Measurements from ENCODE around the gene DYNC1I1. TPM values are rescaled to one million over a fixed set of nuclear protein-coding genes. Genes with fewer than 3 reads are reported as not detected.

Gene DYNC1I1
- total RNA-seq, 1 experiment from 2014 or later, result 8.3 TPM

- H3K4me1 ChIP-seq, result no peaks in the 10 kb centered on the region
- ChIA-PET POLR2A (no interaction called here), CTCF (no interaction called here)
- DNase-seq, result no peak
- Mint-ChIP-seq H3K9me3 (ENCODE audit: unreplicated experiment) (no peaks in the 10 kb centered on the region), H3K4me1 (ENCODE audit: low read depth, unreplicated experiment) (no peaks in the 10 kb centered on the region), H3K4me3 (ENCODE audit: unreplicated experiment) (no peak overlapping the region), H3K27ac (ENCODE audit: unreplicated experiment) (no peak overlapping the region), H3K27me3 (ENCODE audit: insufficient read depth, unreplicated experiment) (no peaks in the 10 kb centered on the region), H3K36me3 (ENCODE audit: insufficient read depth, unreplicated experiment) (no peaks in the 10 kb centered on the region)
- no peaks in the 10 kb centered on the region for H3K9me3 ChIP-seq
- BruUV-seq (replicated peaks), result no TSS peak
- no peak for TF ChIP-seq CTCF (IDR thresholded peaks at IDR 0.05; ENCODE audit: insufficient read depth in 1 of 2, low read depth in 1 of 2, low read length in 1 of 2, severe bottlenecking in 1 of 2, unreplicated experiment in 1 of 2)
- H3K27me3 ChIP-seq (replicated peaks; ENCODE audit: control insufficient read depth, insufficient read depth, low read length), result no peaks in the 10 kb centered on the region
- intact Hi-C loops (cut with micrococcal nuclease; ENCODE audit: unreplicated experiment), result no loop called here
- H3K4me3 ChIP-seq (ENCODE audit: low read depth, low read length), result no peak overlapping the region
- H3K36me3 ChIP-seq (ENCODE audit: control insufficient read depth, insufficient read depth, low read length), result no peaks in the 10 kb centered on the region
These were observed 243.8 kb downstream of the DYNC1I1 start for GRCh38 chr7:96016056-96016586.

- POLR2A ChIA-PET, result no interaction called here
- no peaks in the 10 kb centered on the region for H3K36me3 Mint-ChIP-seq (ENCODE audit: insufficient read depth, unreplicated experiment)
- TF ChIP-seq CTCF (IDR thresholded peaks at IDR 0.05; ENCODE audit: insufficient read depth in 1 of 2, low read depth in 1 of 2, low read length in 1 of 2, severe bottlenecking in 1 of 2, unreplicated experiment in 1 of 2), result no peak
- Histone ChIP-seq H3K4me1 (no peaks in the 10 kb centered on the region), H3K36me3 (ENCODE audit: control insufficient read depth, insufficient read depth, low read length) (no peaks in the 10 kb centered on the region), H3K4me3 (ENCODE audit: low read depth, low read length) (no peak overlapping the region), H3K9me3 (no peaks in the 10 kb centered on the region), H3K27me3 (replicated peaks; ENCODE audit: control insufficient read depth, insufficient read depth, low read length) (no peaks in the 10 kb centered on the region)
- H3K9me3 Mint-ChIP-seq (ENCODE audit: unreplicated experiment), result no peaks in the 10 kb centered on the region
- CTCF ChIA-PET, result no interaction called here
- DNase-seq, result no peak
- BruUV-seq (replicated peaks), result no TSS peak
- intact Hi-C loops (cut with micrococcal nuclease; ENCODE audit: unreplicated experiment), result no loop called here
- H3K27me3 Mint-ChIP-seq (ENCODE audit: insufficient read depth, unreplicated experiment), result no peaks in the 10 kb centered on the region
- H3K4me3 Mint-ChIP-seq (ENCODE audit: unreplicated experiment), result no peak overlapping the region
- H3K4me1 Mint-ChIP-seq (ENCODE audit: low read depth, unreplicated experiment), result no peaks in the 10 kb centered on the region
- H3K27ac Mint-ChIP-seq (ENCODE audit: unreplicated experiment), result no peak overlapping the region
These were observed 244.4 kb downstream of the DYNC1I1 start for GRCh38 chr7:96016735-96017134.

GRCh38 chr7:96017877-96018276 is 245.5 kb downstream of the DYNC1I1 start:
- Mint-ChIP-seq H3K9me3 (ENCODE audit: unreplicated experiment) (no peaks in the 10 kb centered on the region), H3K4me3 (ENCODE audit: unreplicated experiment) (no peak overlapping the region), H3K27me3 (ENCODE audit: insufficient read depth, unreplicated experiment) (no peaks in the 10 kb centered on the region), H3K4me1 (ENCODE audit: low read depth, unreplicated experiment) (no peaks in the 10 kb centered on the region), H3K36me3 (ENCODE audit: insufficient read depth, unreplicated experiment) (no peaks in the 10 kb centered on the region), H3K27ac (ENCODE audit: unreplicated experiment) (no peak overlapping the region)
- CTCF ChIA-PET, result no interaction called here
- no peaks in the 10 kb centered on the region for H3K27me3 ChIP-seq (replicated peaks; ENCODE audit: control insufficient read depth, insufficient read depth, low read length)
- no peak overlapping the region for H3K4me3 ChIP-seq (ENCODE audit: low read depth, low read length)
- no peak for TF ChIP-seq CTCF (IDR thresholded peaks at IDR 0.05; ENCODE audit: insufficient read depth in 1 of 2, low read depth in 1 of 2, low read length in 1 of 2, severe bottlenecking in 1 of 2, unreplicated experiment in 1 of 2)
- no peak for DNase-seq
- no peaks in the 10 kb centered on the region for H3K4me1 ChIP-seq
- no peaks in the 10 kb centered on the region for H3K9me3 ChIP-seq
- no TSS peak for BruUV-seq (replicated peaks)
- intact Hi-C loops (cut with micrococcal nuclease; ENCODE audit: unreplicated experiment), result no loop called here
- H3K36me3 ChIP-seq (ENCODE audit: control insufficient read depth, insufficient read depth, low read length), result no peaks in the 10 kb centered on the region
- POLR2A ChIA-PET, result no interaction called here

Data from Caco-2 (cell line).